Dermis blood vessel endothelial cell (primary cell): ENCODE results near the gene HRCT1. TPM values are rescaled to one million over a fixed set of nuclear protein-coding genes. Genes with fewer than 3 reads are reported as not detected.

Experiments used
- DNase-seq: peaks from one replicate; pipeline ENCODE4 v3.0.0; 2010
- total RNA-seq: library from RNA; depleted of rRNA; stranded (reverse); fragments of >200 nt; gene quantifications from 2 replicates; pipeline ENCODE4 v1.2.3, GENCODE V29; 2014

The HRCT1 gene
- total RNA-seq, 1 donor from 2014 or later = 2.6 TPM

DNA sequence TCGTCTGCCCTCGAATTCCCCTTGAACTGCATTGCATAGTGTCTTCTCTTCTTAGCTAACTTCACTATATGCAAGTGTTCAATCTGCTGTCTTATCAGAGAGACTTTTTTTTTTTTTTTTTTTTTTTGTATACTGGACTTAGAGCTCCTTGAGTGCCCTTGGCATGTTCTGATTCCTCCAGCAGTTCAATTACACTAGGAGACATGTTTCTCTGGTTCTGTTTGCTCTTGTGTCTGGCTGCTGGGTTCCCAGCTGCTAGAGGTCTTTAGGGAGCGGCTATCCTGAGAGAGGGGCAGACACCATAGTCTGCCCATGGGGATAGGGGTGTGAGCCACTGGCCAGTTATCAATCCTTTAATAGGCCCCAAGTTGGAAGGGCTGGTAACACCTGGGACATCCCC lies 38.8 kb downstream of the HRCT1 start:
- no peak for DNase-seq

DNA sequence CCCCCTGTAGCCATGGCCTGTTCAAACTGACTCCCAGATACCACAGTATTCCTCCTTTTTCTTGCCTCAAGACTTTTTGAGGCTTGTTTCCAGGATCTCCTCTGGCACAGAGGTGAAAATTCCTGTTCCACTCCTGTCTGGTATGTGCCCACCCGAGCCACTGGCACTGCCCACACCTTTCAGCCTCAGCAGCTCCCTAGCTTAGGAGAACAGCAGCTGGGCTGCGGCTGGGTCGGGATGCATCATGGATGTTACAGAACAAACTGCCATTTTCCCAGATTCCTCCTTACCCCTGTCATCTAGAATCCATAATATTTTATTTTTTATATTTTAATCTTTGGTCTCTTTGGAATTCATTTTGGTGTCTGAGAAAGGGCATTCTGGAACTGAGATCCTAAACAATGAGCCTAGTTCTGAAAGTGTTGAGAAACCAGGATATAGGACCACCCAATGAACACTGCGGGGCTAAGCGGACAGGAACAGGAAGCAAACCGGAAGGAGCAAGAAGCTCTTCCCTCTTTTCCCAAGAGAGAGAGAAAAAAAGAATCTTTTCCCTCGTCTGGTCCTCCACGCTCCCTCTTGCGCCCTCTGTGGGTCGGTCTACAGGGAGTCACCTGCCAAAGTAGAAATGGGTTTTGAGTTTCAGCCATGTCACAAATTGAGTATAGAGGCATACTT lies 39.5 kb downstream of the HRCT1 start:
- DNase-seq = peak; percentile 79

GRCh38 chr9:35948451-35948850 lies 42.4 kb downstream of the HRCT1 start:
- DNase-seq = peak; percentile 61

DNA sequence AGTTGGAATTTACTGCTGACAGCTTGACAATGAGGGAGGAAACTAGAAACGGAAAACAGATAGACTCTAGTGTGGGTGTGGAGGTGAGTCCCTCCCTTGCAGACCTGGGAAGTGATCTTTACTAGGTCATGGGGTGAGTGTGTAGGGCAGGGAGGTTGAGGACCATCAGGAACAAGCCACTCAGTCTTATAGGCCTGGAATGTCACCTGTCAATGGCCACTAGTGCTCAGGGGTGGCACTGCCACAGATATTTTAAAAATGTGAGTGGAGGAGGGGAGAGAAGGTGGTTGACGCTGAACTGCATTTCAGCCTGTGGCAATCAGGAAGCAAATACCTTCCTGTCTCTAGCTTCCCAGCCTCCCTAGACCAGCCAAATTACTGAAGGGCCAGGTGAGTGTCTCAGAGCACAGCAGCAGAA lies 42.9 kb downstream of the HRCT1 start:
- peak; percentile 49 for DNase-seq

DNA sequence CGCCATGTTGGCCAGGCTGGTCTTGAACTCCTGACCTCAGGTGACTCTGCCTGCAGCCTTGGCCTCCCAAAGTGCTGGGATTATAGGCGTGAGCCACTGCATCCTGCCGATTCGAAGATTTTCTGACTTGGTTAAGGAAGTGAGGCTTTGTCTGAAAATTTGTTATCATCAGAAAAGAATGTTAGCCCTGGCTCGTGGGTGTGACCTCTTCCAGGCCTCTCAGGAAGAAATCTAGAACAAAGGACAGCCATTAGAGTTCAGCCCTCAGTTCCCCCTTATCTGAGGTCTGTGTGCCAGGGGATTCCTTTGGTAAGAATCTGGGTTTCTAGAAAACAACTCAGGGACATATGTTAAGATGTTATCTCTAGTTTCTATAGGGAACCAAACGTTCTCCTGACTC lies 45.7 kb downstream of the HRCT1 start:
- peak; percentile 92 for DNase-seq

DNA sequence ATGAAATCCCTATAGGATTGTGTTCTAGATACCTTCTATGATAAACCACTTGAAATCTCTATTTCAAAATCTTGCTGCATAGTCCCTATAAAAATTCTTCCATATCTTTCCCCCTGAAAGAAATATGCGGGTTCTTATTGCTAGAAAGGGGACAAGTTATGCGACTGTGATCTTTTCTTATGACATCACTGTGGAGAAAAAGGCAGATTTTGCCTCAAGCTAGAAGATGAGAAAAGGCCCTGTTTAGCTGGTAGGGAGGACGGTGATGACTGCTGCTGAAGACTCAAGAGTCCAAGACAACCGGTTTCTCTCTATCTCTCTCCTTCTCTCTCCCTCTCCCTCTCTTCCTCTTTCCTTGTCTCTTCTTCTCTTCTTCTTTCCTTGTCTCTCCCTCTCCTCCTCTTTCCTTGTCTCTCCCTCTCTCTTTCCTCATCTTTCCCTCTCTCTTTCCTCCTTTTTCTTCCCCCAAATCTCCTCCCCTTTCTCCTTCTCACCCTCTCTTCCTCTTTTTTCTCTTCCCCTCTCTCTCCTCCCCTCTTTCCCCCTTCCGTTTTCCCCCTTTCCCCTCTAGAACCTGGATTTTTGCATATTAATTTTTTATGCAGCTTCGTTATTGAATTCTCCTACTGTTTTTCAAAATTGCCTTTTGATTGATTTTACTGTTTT lies 46.7 kb downstream of the HRCT1 start:
- DNase-seq = peak; percentile 19

DNA sequence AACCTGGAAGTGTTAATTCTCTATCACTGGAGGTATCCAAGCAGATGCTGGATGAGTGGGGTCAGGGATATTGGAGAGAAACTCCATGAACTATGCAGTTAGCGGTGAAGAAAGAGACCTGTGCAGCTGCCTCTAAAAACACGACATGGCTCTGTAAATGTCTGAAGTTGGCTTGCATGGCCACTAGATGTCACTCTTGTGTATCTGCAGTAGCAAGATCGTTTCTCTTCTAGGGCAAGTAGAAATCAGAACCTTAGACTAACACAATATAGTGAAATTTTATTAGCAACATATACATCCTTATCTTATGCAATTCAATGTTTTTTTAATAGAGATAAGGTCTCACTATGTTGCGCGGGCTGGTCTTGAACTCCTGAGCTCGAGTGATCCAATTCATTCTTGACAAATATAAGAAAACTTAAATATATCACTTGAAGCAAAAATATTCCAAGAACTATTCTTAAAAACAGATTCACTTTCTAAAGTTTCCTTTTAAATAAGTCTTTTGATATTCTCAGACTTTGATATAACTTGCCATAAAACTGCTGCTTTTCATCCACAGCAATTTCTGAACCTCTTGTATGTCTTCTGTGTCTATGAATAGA lies 49.0 kb downstream of the HRCT1 start:
- DNase-seq = peak; percentile 92

- DNase-seq = no peak
Observed at GRCh38 chr9:35956651-35957050, 50.6 kb downstream of the HRCT1 start.

Other genes with a start within 250 kb of the HRCT1 start
- 9,128 and 10,291 TPM in 2 replicates for gene RMRP, start 248.2 kb upstream of the HRCT1 start, total RNA-seq
- gene CCDC107, start 247.9 kb upstream of the HRCT1 start, total RNA-seq = 8.5 and 12.4 TPM in 2 replicates
- gene ARHGEF39, start 241.0 kb upstream of the HRCT1 start, total RNA-seq = 0.34 and 3.1 TPM in 2 replicates
- not detected in 2 replicates for gene CA9, start 232.3 kb upstream of the HRCT1 start, total RNA-seq
- 10.2 and 19.6 TPM in 2 replicates for gene TPM2, start 216.3 kb upstream of the HRCT1 start, total RNA-seq
- 250 and 670 TPM in 2 replicates for gene TLN1, start 174.0 kb upstream of the HRCT1 start, total RNA-seq
- gene CREB3, start 173.5 kb upstream of the HRCT1 start, total RNA-seq = 57.5 and 66.5 TPM in 2 replicates
- 95.2 and 121 TPM in 2 replicates for gene GBA2, start 157.0 kb upstream of the HRCT1 start, total RNA-seq
- gene RGP1, start 156.9 kb upstream of the HRCT1 start, total RNA-seq = 10.6 and 20.7 TPM in 2 replicates
- gene MSMP, start 151.9 kb upstream of the HRCT1 start, total RNA-seq = 42.5 and 66.8 TPM in 2 replicates
- gene NPR2, start 114.6 kb upstream of the HRCT1 start, total RNA-seq = 2.7 and 10.8 TPM in 2 replicates
- 0.19 TPM in 1 of 2 replicates, not detected in the other for gene SPAG8, start 93.9 kb upstream of the HRCT1 start, total RNA-seq
- 5.8 and 11.5 TPM in 2 replicates for gene HINT2, start 91.2 kb upstream of the HRCT1 start, total RNA-seq
- not detected in 2 replicates for gene FAM221B, start 77.5 kb upstream of the HRCT1 start, total RNA-seq
- under 0.01 and 0.23 TPM in 2 replicates for gene TMEM8B, start 77.0 kb upstream of the HRCT1 start, total RNA-seq
- gene OR13J1, start 35.8 kb upstream of the HRCT1 start, total RNA-seq = not detected in 2 replicates
- 3.2 and 3.8 TPM in 2 replicates for gene SPAAR, start 3.3 kb downstream of the HRCT1 start, total RNA-seq
- not detected in 2 replicates for gene OR2S2, start 52.0 kb downstream of the HRCT1 start, total RNA-seq
- 22.0 and 37.5 TPM in 2 replicates for gene RECK, start 130.7 kb downstream of the HRCT1 start, total RNA-seq
- gene GLIPR2, start 230.5 kb downstream of the HRCT1 start, total RNA-seq = 32.4 and 45.6 TPM in 2 replicates